GM23338 (cell line): ENCODE data around the gene ZDHHC18. TPM values are rescaled to one million over a fixed set of nuclear protein-coding genes. Genes with fewer than 3 reads are reported as not detected.

Experiments
- ATAC-seq: fragments of 200-7000 bp; cut with Tn5 transposase; 3 replicates; pipeline ENCODE4 v1.9.1; 2020
- DNase-seq: peaks from one replicate; pipeline ENCODE4 v3.0.0-alpha.2; 2015; ENCODE audit warnings: low spot score
- H2AFZ ChIP-seq: fragments of 200-600 bp; sonication (generic); 2 replicates; pipeline ENCODE4 v1.8.0; 2016; ENCODE audit warnings: antibody characterized with exemption, mild to moderate bottlenecking, moderate library complexity
- H3F3A ChIP-seq: fragments of 200-600 bp; sonication (generic); replicated peaks from 2 replicates; pipeline ENCODE4 v1.8.0; 2017; ENCODE audit warnings: antibody characterized with exemption, mixed run types, low read depth
- H3K27ac ChIP-seq: fragments of 200-600 bp; sonication (generic); 2 replicates; pipeline ENCODE4 v1.6.1; 2016; ENCODE audit warnings: low read depth
- H3K27me3 ChIP-seq: fragments of 200-600 bp; sonication (generic); 2 replicates; pipeline ENCODE4 v1.8.0; 2016; ENCODE audit warnings: mild to moderate bottlenecking, mixed run types, moderate library complexity; ENCODE audit not compliant: insufficient read depth
- H3K36me3 ChIP-seq: fragments of 200-600 bp; sonication (generic); 2 replicates; pipeline ENCODE4 v1.8.0; 2016; ENCODE audit warnings: mild to moderate bottlenecking; ENCODE audit not compliant: insufficient read depth
- H3K4me1 ChIP-seq: fragments of 200-600 bp; sonication (generic); 2 replicates; pipeline ENCODE4 v1.8.0; 2016; ENCODE audit warnings: mild to moderate bottlenecking, moderate library complexity; ENCODE audit not compliant: insufficient read depth
- H3K4me2 ChIP-seq: fragments of 200-600 bp; sonication (generic); 2 replicates; pipeline ENCODE4 v1.7.1; 2017; ENCODE audit warnings: mixed run types
- H3K4me3 ChIP-seq: fragments of 200-600 bp; sonication (generic); 2 replicates; pipeline ENCODE4 v1.6.1; 2016; ENCODE audit warnings: mixed run types
- H3K79me2 ChIP-seq: fragments of 200-600 bp; sonication (generic); replicated peaks from 2 replicates; pipeline ENCODE4 v1.8.0; 2017; ENCODE audit warnings: mild to moderate bottlenecking; ENCODE audit not compliant: insufficient read depth
- H3K9me2 ChIP-seq: fragments of 200-600 bp; sonication (generic); 2 replicates; pipeline ENCODE4 v1.8.0; 2017; ENCODE audit not compliant: insufficient read depth
- H4K20me1 ChIP-seq: fragments of 200-600 bp; sonication (generic); replicated peaks from 2 replicates; pipeline ENCODE4 v1.8.0; 2017; ENCODE audit warnings: mild to moderate bottlenecking; ENCODE audit not compliant: insufficient read depth
- H3K27ac Mint-ChIP-seq: 2 replicates; pipeline ENCODE4 v1.8.0; 2020; ENCODE audit warnings: inconsistent platforms, mild to moderate bottlenecking, moderate library complexity, mixed read lengths
- H3K27me3 Mint-ChIP-seq: 3 replicates; pipeline ENCODE4 v1.8.0; 2022; ENCODE audit warnings: low read depth, mild to moderate bottlenecking, moderate library complexity, mixed read lengths, inconsistent platforms; ENCODE audit not compliant: insufficient read depth, poor library complexity
- H3K36me3 Mint-ChIP-seq: 3 replicates; pipeline ENCODE4 v1.8.0; 2021; ENCODE audit warnings: low read depth, mild to moderate bottlenecking, inconsistent platforms, moderate library complexity, mixed read lengths
- H3K4me1 Mint-ChIP-seq: 3 replicates; pipeline ENCODE4 v1.8.0; 2020; ENCODE audit warnings: mild to moderate bottlenecking, inconsistent platforms, mixed read lengths
- H3K4me3 Mint-ChIP-seq: 3 replicates; pipeline ENCODE4 v1.8.0; 2021; ENCODE audit warnings: moderate library complexity, mild to moderate bottlenecking, inconsistent platforms, mixed read lengths
- H3K9me3 Mint-ChIP-seq: 3 replicates; pipeline ENCODE4 v1.8.0; 2020; ENCODE audit warnings: moderate library complexity, mild to moderate bottlenecking, inconsistent platforms, mixed read lengths
- CREB1 ChIP-seq: fragments of 250-450 bp; sonication (Bioruptor Pico); IDR thresholded peaks from 2 replicates; pipeline ENCODE4 v1.5.0; 2020; ENCODE audit warnings: low read depth, mild to moderate bottlenecking, moderate library complexity
- CTCF ChIP-seq, 2 experiments: fragments of 200-600 bp in 1 of 2; sonication (generic) in 1 of 2; conservative IDR thresholded peaks; 2 replicates each; pipeline versions ENCODE4 v1.5.1 to v1.6.1; 2016 to 2017; ENCODE audit warnings: antibody characterized with exemption in 2 of 2, low read depth in 2 of 2, mild to moderate bottlenecking in 2 of 2, moderate library complexity in 1 of 2
- ETS1 ChIP-seq: IDR thresholded peaks from 2 replicates; pipeline ENCODE4 v1.6.1; 2016; ENCODE audit warnings: antibody characterized with exemption
- EZH2 ChIP-seq: fragments of 200-600 bp; sonication (generic); IDR thresholded peaks from one replicate; pipeline ENCODE4 v1.8.0; 2017; ENCODE audit warnings: antibody characterized with exemption, mild to moderate bottlenecking, low read depth; ENCODE audit not compliant: unreplicated experiment
- EZH2phosphoT487 ChIP-seq: fragments of 200-600 bp; sonication (generic); IDR thresholded peaks from one replicate; pipeline ENCODE4 v1.8.1; 2018; ENCODE audit warnings: antibody characterized with exemption; ENCODE audit not compliant: unreplicated experiment
- JUNB ChIP-seq: IDR thresholded peaks from one replicate; pipeline ENCODE4 v1.6.1; 2016; ENCODE audit warnings: antibody characterized with exemption; ENCODE audit not compliant: unreplicated experiment
- NANOG ChIP-seq: IDR thresholded peaks from 2 replicates; pipeline ENCODE4 v1.6.1; 2016; ENCODE audit warnings: antibody characterized with exemption, borderline replicate concordance
- POLR2AphosphoS5 ChIP-seq: IDR thresholded peaks from 2 replicates; pipeline ENCODE4 v1.6.1; 2016; ENCODE audit warnings: antibody characterized with exemption, low read depth
- REST ChIP-seq: IDR thresholded peaks from one replicate; pipeline ENCODE4 v1.6.1; 2018; ENCODE audit warnings: antibody characterized with exemption; ENCODE audit not compliant: unreplicated experiment
- STAT1 ChIP-seq: IDR thresholded peaks from one replicate; pipeline ENCODE4 v1.6.1; 2016; ENCODE audit warnings: antibody characterized with exemption; ENCODE audit not compliant: unreplicated experiment
- ZNF114 ChIP-seq: fragments of 250-450 bp; sonication (Bioruptor Pico); IDR thresholded peaks from 2 replicates; pipeline ENCODE4 v1.5.0; 2020; ENCODE audit warnings: mild to moderate bottlenecking, moderate library complexity
- ZNF331 ChIP-seq: fragments of 250-450 bp; sonication (Bioruptor Pico); IDR thresholded peaks from 2 replicates; pipeline ENCODE4 v1.5.0; 2020; ENCODE audit warnings: low read depth, mild to moderate bottlenecking, moderate library complexity
- ZNF462 ChIP-seq: fragments of 250-450 bp; sonication (Bioruptor Pico); IDR thresholded peaks from 2 replicates; pipeline ENCODE4 v1.5.0; 2020; ENCODE audit warnings: mild to moderate bottlenecking, moderate library complexity
- polyA plus RNA-seq: library from polyadenylated mRNA; unstranded; fragments of >200 nt; fragmentation: Nextera tagmentation; extraction: Ambion mirVana; gene quantifications from 2 replicates; pipeline ENCODE4 v1.2.1, GENCODE V29; 2016
- total RNA-seq: library from RNA; depleted of rRNA; stranded (reverse); fragments of >200 nt; shearing (Covaris generic); gene quantifications from 2 replicates; pipeline ENCODE4 v1.2.3, GENCODE V29; 2014

The ZDHHC18 gene
- total and polyA plus RNA-seq, 2 experiments from 2014 or later: 6.3 to 26.8 TPM

GRCh38 chr1:26844424-26845196, 18.1 kb downstream of the ZDHHC18 start:
- H3K27me3 ChIP-seq: no peaks in the 10 kb centered on the region
- H3K9me2 ChIP-seq: no peaks in the 10 kb centered on the region
- Mint-ChIP-seq H3K4me3 (no peak overlapping the region), H3K36me3 (peaks cover 23% of the 10 kb centered on the region), H3K9me3 (no peaks in the 10 kb centered on the region), H3K4me1 (no peaks in the 10 kb centered on the region), H3K27me3 (peaks cover 4% of the 10 kb centered on the region), H3K27ac (no peak overlapping the region)
- ATAC-seq (no peak), DNase-seq (no peak)
- H3K4me1 ChIP-seq: no peaks in the 10 kb centered on the region
- peaks cover 15% of the 10 kb centered on the region for H4K20me1 ChIP-seq
- no peaks in the 10 kb centered on the region for H3K79me2 ChIP-seq
- no peak overlapping the region for H2AFZ ChIP-seq
- no peak overlapping the region for H3K4me3 ChIP-seq
- no peaks in the 10 kb centered on the region for H3F3A ChIP-seq
- TF ChIP-seq ZNF114 (CRISPR knock-in tag): no peak
- TF ChIP-seq ZNF462 (CRISPR knock-in tag): no peak
- TF ChIP-seq ZNF331: no peak
- no peak for TF ChIP-seq CTCF (conservative IDR thresholded peaks at IDR 0.05; ENCODE audit: low read depth in 2 of 2)
- no peak for TF ChIP-seq POLR2AphosphoS5
- TF ChIP-seq CREB1 (CRISPR knock-in tag): no peak
- no peak for TF ChIP-seq STAT1
- TF ChIP-seq NANOG: no peak
- TF ChIP-seq JUNB: no peak
- no peak for TF ChIP-seq REST
- no peak for TF ChIP-seq ETS1
- no peak for TF ChIP-seq EZH2
- no peak for TF ChIP-seq EZH2phosphoT487
- H3K4me2 ChIP-seq: no peak overlapping the region
- H3K36me3 ChIP-seq: 0 out of 2 replicates have a peak, but pooled peaks cover 5% of the 10 kb centered on the region
- no peak overlapping the region for H3K27ac ChIP-seq
